ENCODE results near the gene RFNG.

The RFNG gene

GRCh38 chr17:82076785-82077591, 25.4 kb upstream of the RFNG start:
- no peak for DNase-seq

GRCh38 chr17:82076018-82076784, 24.6 kb upstream of the RFNG start:
- DNase-seq, result no peak

- no peak for DNase-seq
Observed at GRCh38 chr17:82073446-82073845, 21.8 kb upstream of the RFNG start.

- no peak for DNase-seq
Observed at GRCh38 chr17:82072827-82073226, 21.2 kb upstream of the RFNG start.

GRCh38 chr17:82070611-82071010, 19.0 kb upstream of the RFNG start:
- DNase-seq, result no peak

- DNase-seq, result peak; percentile 74
Observed at GRCh38 chr17:82065638-82066303, 14.2 kb upstream of the RFNG start, which contains the start of gene DUS1L. TSS of gene DUS1L (minus strand) at chr17:82065804. CDS start at chr17:82065059, 745 bp downstream.

GRCh38 chr17:82065193-82065637, 13.6 kb upstream of the RFNG start:
- peak; percentile 20 for DNase-seq

GRCh38 chr17:82064433-82065192, 13.0 kb upstream of the RFNG start:
- no peak for DNase-seq

- DNase-seq, result no peak
Observed at GRCh38 chr17:82063424-82064415, 12.1 kb upstream of the RFNG start.

- no peak for DNase-seq
Observed at GRCh38 chr17:82062984-82063368, 11.4 kb upstream of the RFNG start.

GRCh38 chr17:82062076-82062983, 10.7 kb upstream of the RFNG start:
- no peak for DNase-seq

- no peak for DNase-seq
Observed at GRCh38 chr17:82061047-82061925, 9.7 kb upstream of the RFNG start.

- no peak for DNase-seq
Observed at GRCh38 chr17:82060614-82061013, 9.0 kb upstream of the RFNG start.

GRCh38 chr17:82060001-82060380, 8.4 kb upstream of the RFNG start:
- DNase-seq, result no peak

- DNase-seq, result no peak
Observed at GRCh38 chr17:82059272-82060000, 7.8 kb upstream of the RFNG start.

GRCh38 chr17:82058855-82059249, 7.2 kb upstream of the RFNG start:
- DNase-seq, result no peak

- no peak for DNase-seq
Observed at GRCh38 chr17:82058230-82058854, 6.7 kb upstream of the RFNG start.

All from eye (tissue), 1 donor.